Epithelial cell of esophagus (primary cell): ENCODE measurements around the gene OR13C2.
"Not testable (repeated sequence)": the region's sequence is repeated elsewhere in the genome, so short reads cannot be mapped to it uniquely, and the experiment has no call there.

ENCODE experiments used
- DNase-seq: peaks from one replicate; pipeline ENCODE4 v3.0.0; 2010; ENCODE audit warnings: low read depth
- H3K4me3 ChIP-seq: 2 replicates; pipeline ENCODE4 v1.5.1; 2011; ENCODE audit warnings: mild to moderate bottlenecking, low read length, control low read depth
- TF ChIP-seq, protein P1 (sequence below): IDR thresholded peaks from 2 replicates; pipeline ENCODE4 v1.5.1; 2011; ENCODE audit warnings: low read depth, mild to moderate bottlenecking, low read length, control low read depth, inconsistent platforms; ENCODE audit not compliant: insufficient read depth; ENCODE audit errors: missing control alignments

OR13C2 gene, protein sequence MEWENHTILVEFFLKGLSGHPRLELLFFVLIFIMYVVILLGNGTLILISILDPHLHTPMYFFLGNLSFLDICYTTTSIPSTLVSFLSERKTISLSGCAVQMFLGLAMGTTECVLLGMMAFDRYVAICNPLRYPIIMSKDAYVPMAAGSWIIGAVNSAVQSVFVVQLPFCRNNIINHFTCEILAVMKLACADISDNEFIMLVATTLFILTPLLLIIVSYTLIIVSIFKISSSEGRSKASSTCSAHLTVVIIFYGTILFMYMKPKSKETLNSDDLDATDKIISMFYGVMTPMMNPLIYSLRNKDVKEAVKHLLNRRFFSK

DNA sequence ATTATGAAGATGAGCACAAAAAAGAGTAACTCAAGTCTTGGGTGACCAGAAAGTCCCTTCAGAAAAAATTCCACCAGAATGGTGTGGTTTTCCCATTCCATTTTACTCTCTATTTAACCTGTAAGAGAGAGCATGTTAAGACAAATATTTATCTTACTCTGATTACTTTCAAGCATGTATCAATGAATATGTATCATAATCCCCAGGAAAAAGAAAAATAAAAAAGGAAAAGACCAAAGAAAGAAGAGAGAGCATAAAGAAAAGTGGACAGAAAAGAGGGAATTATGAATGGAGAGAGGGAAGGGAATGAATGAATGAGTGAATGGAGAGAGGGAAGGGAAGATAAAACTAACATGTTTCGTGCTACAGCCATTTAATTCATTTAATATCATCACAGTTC lies at the start of gene OR13C2:
TSS of gene OR13C2 (minus strand) at position 101 of the 400 bp plus-strand sequence. CDS start at position 101, 0 bp downstream.
- not testable (repeated sequence) for H3K4me3 ChIP-seq, DNase-seq

DNA sequence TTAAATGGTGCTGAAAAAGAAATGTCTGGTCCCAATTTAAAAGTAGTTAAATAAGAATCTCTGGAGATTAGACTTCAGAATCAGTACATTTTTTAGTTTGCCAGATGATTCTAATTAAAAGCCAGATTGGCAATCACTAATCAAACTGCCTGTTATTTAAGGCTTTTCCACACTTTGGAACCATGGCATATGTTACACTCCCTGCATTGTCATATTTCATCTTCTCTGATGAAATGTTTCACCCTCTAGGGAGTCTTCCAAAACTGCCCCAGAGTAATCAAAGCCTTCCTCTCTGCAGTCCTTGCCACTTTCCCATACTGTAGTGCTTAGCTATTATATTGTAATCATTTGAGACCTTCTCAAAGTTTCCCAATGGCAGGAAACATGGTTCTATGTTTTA lies 30.0 kb upstream of the OR13C2 start:
- TF ChIP-seq, protein P1, sequence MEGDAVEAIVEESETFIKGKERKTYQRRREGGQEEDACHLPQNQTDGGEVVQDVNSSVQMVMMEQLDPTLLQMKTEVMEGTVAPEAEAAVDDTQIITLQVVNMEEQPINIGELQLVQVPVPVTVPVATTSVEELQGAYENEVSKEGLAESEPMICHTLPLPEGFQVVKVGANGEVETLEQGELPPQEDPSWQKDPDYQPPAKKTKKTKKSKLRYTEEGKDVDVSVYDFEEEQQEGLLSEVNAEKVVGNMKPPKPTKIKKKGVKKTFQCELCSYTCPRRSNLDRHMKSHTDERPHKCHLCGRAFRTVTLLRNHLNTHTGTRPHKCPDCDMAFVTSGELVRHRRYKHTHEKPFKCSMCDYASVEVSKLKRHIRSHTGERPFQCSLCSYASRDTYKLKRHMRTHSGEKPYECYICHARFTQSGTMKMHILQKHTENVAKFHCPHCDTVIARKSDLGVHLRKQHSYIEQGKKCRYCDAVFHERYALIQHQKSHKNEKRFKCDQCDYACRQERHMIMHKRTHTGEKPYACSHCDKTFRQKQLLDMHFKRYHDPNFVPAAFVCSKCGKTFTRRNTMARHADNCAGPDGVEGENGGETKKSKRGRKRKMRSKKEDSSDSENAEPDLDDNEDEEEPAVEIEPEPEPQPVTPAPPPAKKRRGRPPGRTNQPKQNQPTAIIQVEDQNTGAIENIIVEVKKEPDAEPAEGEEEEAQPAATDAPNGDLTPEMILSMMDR, result no peak
- H3K4me3 ChIP-seq, result no peak overlapping the region
- no peak for DNase-seq

DNA sequence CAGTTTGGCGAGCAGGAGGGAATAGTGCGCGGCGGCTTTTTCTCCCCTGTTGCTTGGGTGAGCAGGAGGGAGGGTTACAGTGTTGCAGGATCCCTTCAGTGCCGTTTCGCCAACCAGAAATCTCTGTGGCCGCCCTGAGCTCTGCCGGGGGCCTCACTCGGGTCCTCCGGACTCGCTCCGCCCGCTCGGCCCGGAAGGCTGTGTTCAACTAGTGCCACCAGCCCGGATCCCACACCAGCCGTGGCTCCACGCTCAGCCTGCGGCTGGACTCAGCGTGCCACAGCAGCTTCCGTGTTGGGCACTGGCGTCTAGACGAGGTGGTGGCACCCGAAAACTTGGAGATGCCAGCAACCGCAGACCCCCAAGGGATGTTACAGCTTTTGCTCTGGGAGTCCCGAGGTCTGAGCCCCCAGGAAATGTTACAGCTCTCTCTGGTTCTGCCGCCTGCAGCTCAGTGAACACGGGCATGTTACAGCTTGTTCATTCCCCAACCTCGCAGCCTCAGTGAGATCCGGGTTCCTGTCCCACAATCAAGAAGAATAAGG lies 28.6 kb upstream of the OR13C2 start:
- TF ChIP-seq, protein P1, result no peak
- no peak for DNase-seq

DNA sequence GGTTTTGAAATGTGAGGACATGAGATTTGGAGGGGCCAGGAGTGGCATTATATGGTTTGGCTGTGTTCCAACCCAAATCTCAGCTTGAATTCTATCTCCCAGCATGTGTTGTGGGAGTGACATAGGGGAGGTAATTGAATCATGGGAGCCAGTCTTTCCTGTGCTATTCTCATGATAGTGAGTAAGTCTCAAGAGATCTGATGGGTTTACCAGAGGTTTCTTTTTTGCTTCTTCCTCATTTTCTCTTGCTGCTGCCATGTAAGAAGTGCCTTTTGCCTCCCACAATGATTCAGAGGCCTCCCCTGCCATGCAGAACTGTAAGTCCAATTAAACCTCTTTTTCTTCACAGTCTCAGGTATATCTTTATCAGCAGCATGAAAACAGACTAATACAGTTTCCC lies 20.5 kb upstream of the OR13C2 start:
- not testable (repeated sequence) for H3K4me3 ChIP-seq, DNase-seq

More for the DNA sequence above, 28.6 kb upstream of the OR13C2 start:
- H3K4me3 ChIP-seq, result no peak overlapping the region

DNA sequence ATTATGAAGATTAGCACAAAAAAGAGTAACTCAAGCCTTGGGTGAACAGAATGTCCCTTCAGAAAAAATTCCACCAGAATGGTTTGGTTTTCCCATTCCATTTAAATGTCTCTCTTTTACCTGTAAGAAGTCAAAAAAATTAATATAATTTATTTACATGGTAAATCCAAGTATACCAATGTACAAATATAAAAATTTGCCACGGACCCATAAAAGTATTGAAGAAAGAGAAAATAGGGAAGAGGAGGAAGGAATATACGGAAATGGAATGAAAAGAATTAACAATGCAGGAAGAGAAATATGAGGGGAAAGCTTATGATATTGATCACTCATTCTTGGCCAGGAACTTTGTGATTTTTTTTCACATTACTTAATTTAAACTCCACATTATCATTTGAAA lies 12.7 kb upstream of the OR13C2 start, which contains the start of gene OR13C9:
TSS of gene OR13C9 (minus strand) at position 101 of the 400 bp plus-strand sequence. CDS start at position 101, 0 bp downstream.
- TF ChIP-seq, protein P1, result no peak
- no peak within 1 kb of the TSS for H3K4me3 ChIP-seq

DNA sequence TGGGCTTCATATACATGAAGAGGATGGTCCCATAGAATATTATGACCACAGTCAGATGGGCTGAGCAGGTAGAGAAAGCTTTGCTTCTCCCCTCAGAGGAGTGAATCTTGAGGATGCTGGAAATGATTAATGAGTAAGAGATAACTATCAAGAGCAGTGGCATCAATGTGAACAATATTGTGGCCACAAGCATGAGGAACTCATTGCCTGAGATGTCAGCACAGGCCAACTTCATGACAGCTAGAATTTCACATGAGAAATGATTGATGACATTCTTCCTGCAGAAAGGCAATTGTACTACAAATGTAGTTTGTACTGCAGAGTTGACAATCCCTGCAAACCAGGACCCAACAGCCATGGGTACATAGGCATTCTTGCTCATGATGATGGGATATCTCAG lies 12.0 kb upstream of the OR13C2 start:
- TF ChIP-seq, protein P1, result no peak
- H3K4me3 ChIP-seq, result no peak overlapping the region
- DNase-seq, result no peak

More for the DNA sequence above, 12.7 kb upstream of the OR13C2 start, which contains the start of gene OR13C9:
- no peak for DNase-seq

DNA sequence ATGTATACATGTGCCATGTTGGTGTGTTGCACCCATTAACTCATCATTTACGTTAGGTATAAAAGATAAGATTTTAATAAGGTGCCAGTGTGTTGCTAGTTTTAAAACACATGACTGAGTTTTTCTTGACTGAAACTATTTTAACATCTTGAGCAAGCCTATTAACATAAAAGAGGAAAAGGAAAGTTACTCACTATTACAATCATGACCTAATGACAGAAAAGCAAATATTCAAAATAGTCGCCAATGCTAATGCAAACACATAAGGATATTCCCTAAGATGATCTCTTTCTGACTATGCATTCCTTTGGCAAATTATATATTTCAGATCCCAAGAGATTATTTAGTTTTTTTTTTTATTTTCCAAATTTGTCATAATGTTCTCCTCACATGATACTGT lies 5.8 kb upstream of the OR13C2 start:
- no peak overlapping the region for H3K4me3 ChIP-seq

More for the DNA sequence above, 5.8 kb upstream of the OR13C2 start:
- TF ChIP-seq, protein P1, result no peak
- DNase-seq, result no peak
